C4-2B (cell line): ENCODE data around the gene VTI1A.

Experiments used
- ZFX ChIP-seq: fragments of 450-650 bp; IDR thresholded peaks from 2 replicates; pipeline ENCODE4 v1.6.1; 2017
- TF ChIP-seq, protein P1 (sequence below): fragments of 450-650 bp; conservative IDR thresholded peaks from 2 replicates; pipeline ENCODE4 v1.5.1; 2017; ENCODE audit warnings: mild to moderate bottlenecking

DNA sequence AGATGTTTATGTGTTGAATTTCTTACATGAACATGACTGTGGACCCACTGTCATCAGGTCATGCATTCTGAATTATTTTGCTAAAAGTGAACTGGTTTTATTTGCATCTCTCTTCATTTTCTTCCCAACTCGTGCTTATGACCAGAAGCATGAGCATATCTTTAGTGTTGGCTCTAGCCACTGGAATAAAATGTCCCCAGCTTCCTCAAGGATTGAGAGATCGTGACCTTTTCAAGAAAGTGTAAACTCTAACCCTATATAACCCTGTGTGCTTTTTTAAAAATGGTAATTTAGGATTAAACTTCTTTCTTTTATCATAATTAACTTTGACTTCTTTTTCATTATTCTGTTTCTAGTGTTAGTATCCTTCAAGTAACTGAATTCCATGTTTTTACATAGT, 55.5 kb downstream of the VTI1A start:
- TF ChIP-seq, protein P1, sequence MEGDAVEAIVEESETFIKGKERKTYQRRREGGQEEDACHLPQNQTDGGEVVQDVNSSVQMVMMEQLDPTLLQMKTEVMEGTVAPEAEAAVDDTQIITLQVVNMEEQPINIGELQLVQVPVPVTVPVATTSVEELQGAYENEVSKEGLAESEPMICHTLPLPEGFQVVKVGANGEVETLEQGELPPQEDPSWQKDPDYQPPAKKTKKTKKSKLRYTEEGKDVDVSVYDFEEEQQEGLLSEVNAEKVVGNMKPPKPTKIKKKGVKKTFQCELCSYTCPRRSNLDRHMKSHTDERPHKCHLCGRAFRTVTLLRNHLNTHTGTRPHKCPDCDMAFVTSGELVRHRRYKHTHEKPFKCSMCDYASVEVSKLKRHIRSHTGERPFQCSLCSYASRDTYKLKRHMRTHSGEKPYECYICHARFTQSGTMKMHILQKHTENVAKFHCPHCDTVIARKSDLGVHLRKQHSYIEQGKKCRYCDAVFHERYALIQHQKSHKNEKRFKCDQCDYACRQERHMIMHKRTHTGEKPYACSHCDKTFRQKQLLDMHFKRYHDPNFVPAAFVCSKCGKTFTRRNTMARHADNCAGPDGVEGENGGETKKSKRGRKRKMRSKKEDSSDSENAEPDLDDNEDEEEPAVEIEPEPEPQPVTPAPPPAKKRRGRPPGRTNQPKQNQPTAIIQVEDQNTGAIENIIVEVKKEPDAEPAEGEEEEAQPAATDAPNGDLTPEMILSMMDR, result no peak
- no peak for TF ChIP-seq ZFX
